Eye (tissue), 1 donor: ENCODE measurements around the gene KANSL1.
"Not testable (repeated sequence)": the region's sequence is repeated elsewhere in the genome, so short reads cannot be mapped to it uniquely, and the experiment has no call there.

Experiments
- DNase-seq: peaks from one replicate; pipeline ENCODE4 v3.0.0-alpha.2; 2015

KANSL1 gene

GRCh38 chr17:46135879-46136563, 57.2 kb downstream of the KANSL1 start:
- no peak for DNase-seq

DNA sequence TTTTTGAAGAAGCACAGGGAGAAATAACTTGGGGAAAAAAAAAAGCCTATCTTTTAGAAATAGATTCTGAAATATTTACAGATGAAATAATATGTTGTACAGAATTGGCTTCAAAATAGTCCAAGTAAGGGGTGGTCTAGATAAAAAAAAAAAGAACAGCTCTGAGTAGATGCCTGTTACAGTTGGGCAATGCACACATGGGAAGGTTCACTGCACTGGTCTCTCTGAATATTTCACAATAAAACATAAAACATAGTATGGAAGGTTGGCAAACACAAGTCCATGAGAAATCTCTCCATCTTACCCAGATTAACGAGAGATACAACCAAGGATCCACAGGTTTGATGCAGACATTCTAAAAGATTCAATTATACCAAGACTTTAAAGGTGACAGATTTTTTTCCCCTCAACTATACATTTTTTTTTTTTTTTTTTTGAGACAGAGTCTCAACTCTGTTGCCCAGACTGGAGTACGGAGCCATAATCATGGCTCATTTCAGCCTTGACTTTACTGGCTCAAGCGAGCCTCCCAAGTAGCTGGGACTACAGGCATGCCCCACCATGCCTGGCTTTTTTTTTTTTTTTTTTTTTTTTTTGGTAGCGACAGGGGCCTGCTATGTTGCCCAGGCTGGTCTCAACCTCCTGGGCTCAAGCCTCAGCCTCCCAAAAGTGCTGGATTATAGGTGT, 58.0 kb downstream of the KANSL1 start:
- no peak for DNase-seq

GRCh38 chr17:46129302-46129701, 63.9 kb downstream of the KANSL1 start:
- DNase-seq: peak; percentile 45

GRCh38 chr17:46128453-46128852, 64.8 kb downstream of the KANSL1 start:
- DNase-seq: no peak

- no peak for DNase-seq
Measured at GRCh38 chr17:46127524-46127923, 65.7 kb downstream of the KANSL1 start.

- no peak for DNase-seq
Measured at GRCh38 chr17:46126840-46127239, 66.4 kb downstream of the KANSL1 start.

DNA sequence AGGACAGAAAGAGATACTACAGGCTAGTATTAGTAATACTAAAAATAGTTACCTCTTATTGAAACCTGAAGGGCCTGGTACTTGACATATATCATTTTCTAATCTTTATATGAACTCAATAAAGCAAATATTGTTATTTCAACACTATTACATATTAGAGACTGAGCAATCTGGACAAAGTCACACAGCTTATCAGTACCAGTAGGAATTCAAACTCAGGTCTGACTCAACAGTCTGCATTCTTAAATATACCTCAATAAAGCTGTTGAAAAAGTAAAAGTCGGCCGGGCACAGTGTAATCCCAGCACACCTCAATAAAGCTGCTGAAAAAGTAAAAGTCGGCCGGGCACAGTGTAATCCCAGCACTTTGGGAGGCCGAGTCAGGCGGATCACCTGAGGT, 67.4 kb downstream of the KANSL1 start:
- no peak for DNase-seq

- no peak for DNase-seq
Measured at GRCh38 chr17:46124695-46125592, 68.3 kb downstream of the KANSL1 start.

GRCh38 chr17:46123607-46124006, 69.6 kb downstream of the KANSL1 start:
- DNase-seq: no peak

GRCh38 chr17:46122486-46122871, 70.8 kb downstream of the KANSL1 start:
- no peak for DNase-seq

- DNase-seq: no peak
Measured at GRCh38 chr17:46121841-46122485, 71.3 kb downstream of the KANSL1 start.

DNA sequence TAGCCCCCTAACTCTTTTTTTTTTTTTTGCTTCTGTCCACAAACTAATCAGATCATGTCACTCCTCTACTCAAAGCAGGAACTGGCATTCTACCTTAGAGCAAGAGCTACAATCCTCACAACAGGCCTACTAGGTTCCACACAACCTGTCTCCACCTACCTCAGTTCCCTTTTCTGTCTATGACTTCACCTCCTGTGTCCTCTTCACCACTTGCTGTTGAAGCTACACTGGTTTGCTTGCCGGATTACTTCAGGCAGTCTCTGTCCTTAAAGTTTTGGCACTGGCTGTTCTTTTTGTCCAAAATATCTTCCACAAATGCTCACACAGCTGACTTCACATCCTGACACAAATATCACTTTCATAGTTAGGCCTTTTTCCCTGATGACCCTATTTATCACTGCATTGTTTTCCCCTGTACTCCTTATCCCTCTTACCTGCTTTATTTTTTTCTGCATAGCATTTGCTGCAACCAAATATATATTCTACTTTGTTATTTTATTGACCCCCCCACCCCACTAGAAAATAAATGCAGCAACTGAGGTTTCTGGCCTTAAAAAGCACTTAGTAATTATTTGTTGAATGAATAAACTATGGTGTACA, 72.0 kb downstream of the KANSL1 start:
- DNase-seq: no peak

- no peak for DNase-seq
Measured at GRCh38 chr17:46120537-46120936, 72.7 kb downstream of the KANSL1 start.

DNA sequence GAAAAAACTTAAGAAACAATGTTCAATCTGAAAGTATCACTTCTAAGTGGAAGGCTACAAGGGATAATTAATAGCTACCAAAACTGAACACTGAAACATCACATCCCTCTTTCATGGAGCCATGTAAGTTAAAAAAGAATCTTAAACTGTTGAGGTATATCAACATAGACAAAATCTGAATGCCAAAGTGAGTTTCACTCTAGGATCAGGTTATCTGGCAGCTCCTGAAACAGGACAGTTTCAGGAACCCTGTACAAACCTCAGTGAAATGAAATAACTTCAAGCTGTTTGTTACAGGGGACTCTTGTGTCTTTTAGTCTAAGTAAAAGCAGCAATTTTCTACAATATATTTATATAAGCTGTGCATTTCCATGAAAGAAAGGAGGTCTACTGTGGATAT, 73.2 kb downstream of the KANSL1 start:
- DNase-seq: no peak

DNA sequence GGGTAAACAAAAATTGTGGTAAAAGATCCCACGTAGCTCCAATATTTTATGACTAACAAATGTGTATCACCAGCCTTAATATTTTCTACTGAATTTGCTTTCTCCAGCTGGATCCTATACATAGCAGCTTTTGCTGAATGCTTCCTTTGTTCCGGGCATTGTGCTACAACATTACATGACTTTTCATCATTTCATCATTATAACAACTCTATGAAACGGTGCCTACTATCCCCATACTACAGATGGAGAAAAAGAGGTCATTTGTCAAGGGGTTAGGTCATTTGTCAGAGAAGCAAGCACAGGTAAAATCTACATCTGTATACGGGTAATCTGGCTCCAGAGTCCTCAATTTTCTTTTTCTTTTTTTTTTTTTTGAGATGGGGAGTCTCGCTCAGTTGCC, 74.3 kb downstream of the KANSL1 start:
- DNase-seq: no peak

DNA sequence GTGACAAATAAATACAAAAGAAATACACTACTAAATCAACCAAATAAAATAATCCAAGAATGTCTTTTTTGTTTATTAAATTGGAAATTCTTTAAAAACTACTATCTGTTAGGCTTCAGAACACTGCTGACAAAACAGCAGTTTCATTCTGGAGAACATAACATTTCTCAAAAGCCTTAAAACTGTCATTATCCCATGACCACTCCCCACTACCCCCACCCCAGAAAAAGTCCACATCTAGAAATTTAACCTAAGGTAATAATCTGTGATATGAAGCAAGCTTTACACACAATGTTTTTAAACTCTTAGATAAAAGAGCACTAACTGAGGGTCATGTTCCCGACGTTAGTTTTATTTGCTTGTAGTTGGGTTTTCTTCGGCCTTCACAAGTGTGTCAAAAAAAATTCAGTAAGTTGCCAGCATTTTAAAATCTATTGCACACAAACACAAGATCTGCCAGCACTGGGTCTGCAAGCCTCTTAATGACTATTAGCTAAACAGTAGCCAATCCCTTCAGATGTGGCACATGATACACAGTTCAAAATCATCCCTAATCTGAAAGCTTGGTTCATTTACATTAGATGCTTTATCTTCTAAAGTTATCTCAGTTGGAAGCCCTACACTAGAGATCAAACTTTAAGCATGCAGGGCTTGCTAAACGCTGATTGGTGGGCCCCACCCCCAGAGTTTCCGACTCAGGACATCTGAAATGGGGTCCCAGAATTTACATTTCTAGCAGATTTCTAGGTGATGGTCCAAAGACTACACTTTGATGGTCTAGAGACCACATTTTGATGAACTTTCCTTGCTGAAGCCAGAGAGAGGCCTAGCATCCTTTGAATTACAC, 75.2 kb downstream of the KANSL1 start:
- no peak for DNase-seq

- DNase-seq: no peak
Measured at GRCh38 chr17:46117117-46117516, 76.1 kb downstream of the KANSL1 start.

DNA sequence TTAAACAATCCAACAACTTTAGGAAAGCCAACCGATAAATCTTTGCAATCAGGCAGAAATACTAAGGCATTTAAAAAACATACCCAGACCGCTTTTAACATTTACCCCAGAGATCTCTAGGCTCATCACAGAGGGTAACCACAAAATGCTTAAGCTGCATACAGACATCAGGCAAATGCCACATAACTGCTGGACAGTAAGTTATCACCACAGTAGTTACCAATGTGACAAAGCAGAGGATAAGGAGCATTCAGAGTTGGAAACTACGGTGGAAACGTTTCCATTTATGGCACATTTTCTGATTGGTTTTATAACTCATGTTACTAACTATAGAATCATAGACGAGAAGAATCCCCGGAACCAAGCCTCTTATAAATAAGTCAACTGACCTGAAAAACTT, 77.5 kb downstream of the KANSL1 start:
- DNase-seq: no peak

DNA sequence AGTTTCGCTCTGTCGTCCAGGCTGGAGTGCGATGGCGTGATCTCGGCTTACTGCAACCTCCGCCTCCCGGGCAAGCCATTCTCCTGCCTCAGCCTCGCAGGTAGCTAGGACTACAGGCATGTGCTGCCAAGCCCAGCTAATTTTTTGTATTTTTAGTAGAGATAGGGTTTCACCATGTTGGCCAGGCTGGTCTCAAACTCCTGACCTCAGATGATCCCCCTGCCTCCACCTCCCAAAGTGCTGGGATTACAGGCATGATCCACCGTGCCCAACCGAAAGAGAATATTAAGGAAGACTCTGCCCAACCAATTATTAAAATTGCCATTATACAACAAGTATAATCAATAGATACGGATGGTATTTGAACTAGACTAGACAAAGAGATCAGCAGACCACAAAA, 82.0 kb downstream of the KANSL1 start:
- DNase-seq: not testable (repeated sequence)

GRCh38 chr17:46110219-46110618, 83.0 kb downstream of the KANSL1 start:
- DNase-seq: no peak

GRCh38 chr17:46109603-46110189, 83.5 kb downstream of the KANSL1 start:
- no peak for DNase-seq
